GM23338 (cell line): ENCODE results near the gene APOB. TPM values are rescaled to one million over a fixed set of nuclear protein-coding genes. Genes with fewer than 3 reads are reported as not detected.

ENCODE experiments used
- ATAC-seq: fragments of 200-7000 bp; cut with Tn5 transposase; 3 replicates; pipeline ENCODE4 v1.9.1; 2020
- DNase-seq: peaks from one replicate; pipeline ENCODE4 v3.0.0-alpha.2; 2015; ENCODE audit warnings: low spot score
- H2AFZ ChIP-seq: fragments of 200-600 bp; sonication (generic); 2 replicates; pipeline ENCODE4 v1.8.0; 2016; ENCODE audit warnings: antibody characterized with exemption, mild to moderate bottlenecking, moderate library complexity
- H3F3A ChIP-seq: fragments of 200-600 bp; sonication (generic); replicated peaks from 2 replicates; pipeline ENCODE4 v1.8.0; 2017; ENCODE audit warnings: antibody characterized with exemption, mixed run types, low read depth
- H3K27ac ChIP-seq: fragments of 200-600 bp; sonication (generic); 2 replicates; pipeline ENCODE4 v1.6.1; 2016; ENCODE audit warnings: low read depth
- H3K27me3 ChIP-seq: fragments of 200-600 bp; sonication (generic); 2 replicates; pipeline ENCODE4 v1.8.0; 2016; ENCODE audit warnings: mild to moderate bottlenecking, mixed run types, moderate library complexity; ENCODE audit not compliant: insufficient read depth
- H3K36me3 ChIP-seq: fragments of 200-600 bp; sonication (generic); 2 replicates; pipeline ENCODE4 v1.8.0; 2016; ENCODE audit warnings: mild to moderate bottlenecking; ENCODE audit not compliant: insufficient read depth
- H3K4me1 ChIP-seq: fragments of 200-600 bp; sonication (generic); 2 replicates; pipeline ENCODE4 v1.8.0; 2016; ENCODE audit warnings: mild to moderate bottlenecking, moderate library complexity; ENCODE audit not compliant: insufficient read depth
- H3K4me2 ChIP-seq: fragments of 200-600 bp; sonication (generic); 2 replicates; pipeline ENCODE4 v1.7.1; 2017; ENCODE audit warnings: mixed run types
- H3K4me3 ChIP-seq: fragments of 200-600 bp; sonication (generic); 2 replicates; pipeline ENCODE4 v1.6.1; 2016; ENCODE audit warnings: mixed run types
- H3K79me2 ChIP-seq: fragments of 200-600 bp; sonication (generic); replicated peaks from 2 replicates; pipeline ENCODE4 v1.8.0; 2017; ENCODE audit warnings: mild to moderate bottlenecking; ENCODE audit not compliant: insufficient read depth
- H3K9me2 ChIP-seq: fragments of 200-600 bp; sonication (generic); 2 replicates; pipeline ENCODE4 v1.8.0; 2017; ENCODE audit not compliant: insufficient read depth
- H4K20me1 ChIP-seq: fragments of 200-600 bp; sonication (generic); replicated peaks from 2 replicates; pipeline ENCODE4 v1.8.0; 2017; ENCODE audit warnings: mild to moderate bottlenecking; ENCODE audit not compliant: insufficient read depth
- H3K27ac Mint-ChIP-seq: 2 replicates; pipeline ENCODE4 v1.8.0; 2020; ENCODE audit warnings: inconsistent platforms, mild to moderate bottlenecking, moderate library complexity, mixed read lengths
- H3K27me3 Mint-ChIP-seq: 3 replicates; pipeline ENCODE4 v1.8.0; 2022; ENCODE audit warnings: low read depth, mild to moderate bottlenecking, moderate library complexity, mixed read lengths, inconsistent platforms; ENCODE audit not compliant: insufficient read depth, poor library complexity
- H3K36me3 Mint-ChIP-seq: 3 replicates; pipeline ENCODE4 v1.8.0; 2021; ENCODE audit warnings: low read depth, mild to moderate bottlenecking, inconsistent platforms, moderate library complexity, mixed read lengths
- H3K4me1 Mint-ChIP-seq: 3 replicates; pipeline ENCODE4 v1.8.0; 2020; ENCODE audit warnings: mild to moderate bottlenecking, inconsistent platforms, mixed read lengths
- H3K4me3 Mint-ChIP-seq: 3 replicates; pipeline ENCODE4 v1.8.0; 2021; ENCODE audit warnings: moderate library complexity, mild to moderate bottlenecking, inconsistent platforms, mixed read lengths
- H3K9me3 Mint-ChIP-seq: 3 replicates; pipeline ENCODE4 v1.8.0; 2020; ENCODE audit warnings: moderate library complexity, mild to moderate bottlenecking, inconsistent platforms, mixed read lengths
- CREB1 ChIP-seq: fragments of 250-450 bp; sonication (Bioruptor Pico); IDR thresholded peaks from 2 replicates; pipeline ENCODE4 v1.5.0; 2020; ENCODE audit warnings: low read depth, mild to moderate bottlenecking, moderate library complexity
- CTCF ChIP-seq, 2 experiments: fragments of 200-600 bp in 1 of 2; sonication (generic) in 1 of 2; conservative IDR thresholded peaks; 2 replicates each; pipeline versions ENCODE4 v1.5.1 to v1.6.1; 2016 to 2017; ENCODE audit warnings: antibody characterized with exemption in 2 of 2, low read depth in 2 of 2, mild to moderate bottlenecking in 2 of 2, moderate library complexity in 1 of 2
- JUNB ChIP-seq: IDR thresholded peaks from one replicate; pipeline ENCODE4 v1.6.1; 2016; ENCODE audit warnings: antibody characterized with exemption; ENCODE audit not compliant: unreplicated experiment
- NANOG ChIP-seq: IDR thresholded peaks from 2 replicates; pipeline ENCODE4 v1.6.1; 2016; ENCODE audit warnings: antibody characterized with exemption, borderline replicate concordance
- POLR2AphosphoS5 ChIP-seq: IDR thresholded peaks from 2 replicates; pipeline ENCODE4 v1.6.1; 2016; ENCODE audit warnings: antibody characterized with exemption, low read depth
- ZNF114 ChIP-seq: fragments of 250-450 bp; sonication (Bioruptor Pico); IDR thresholded peaks from 2 replicates; pipeline ENCODE4 v1.5.0; 2020; ENCODE audit warnings: mild to moderate bottlenecking, moderate library complexity
- polyA plus RNA-seq: library from polyadenylated mRNA; unstranded; fragments of >200 nt; fragmentation: Nextera tagmentation; extraction: Ambion mirVana; gene quantifications from 2 replicates; pipeline ENCODE4 v1.2.1, GENCODE V29; 2016
- total RNA-seq: library from RNA; depleted of rRNA; stranded (reverse); fragments of >200 nt; shearing (Covaris generic); gene quantifications from 2 replicates; pipeline ENCODE4 v1.2.3, GENCODE V29; 2014
- TF ChIP-seq, protein P1 (sequence below): fragments of 250-450 bp; sonication (Bioruptor Pico); IDR thresholded peaks from 2 replicates; pipeline ENCODE4 v1.5.0; 2020; ENCODE audit warnings: mild to moderate bottlenecking, moderate library complexity
- TF ChIP-seq, protein P2 (sequence below): IDR thresholded peaks from 2 replicates; pipeline ENCODE4 v1.6.1; 2016; ENCODE audit warnings: antibody characterized with exemption

APOB gene
- total and polyA plus RNA-seq, 2 experiments from 2014 or later, result 0.08 to 0.56 TPM

DNA sequence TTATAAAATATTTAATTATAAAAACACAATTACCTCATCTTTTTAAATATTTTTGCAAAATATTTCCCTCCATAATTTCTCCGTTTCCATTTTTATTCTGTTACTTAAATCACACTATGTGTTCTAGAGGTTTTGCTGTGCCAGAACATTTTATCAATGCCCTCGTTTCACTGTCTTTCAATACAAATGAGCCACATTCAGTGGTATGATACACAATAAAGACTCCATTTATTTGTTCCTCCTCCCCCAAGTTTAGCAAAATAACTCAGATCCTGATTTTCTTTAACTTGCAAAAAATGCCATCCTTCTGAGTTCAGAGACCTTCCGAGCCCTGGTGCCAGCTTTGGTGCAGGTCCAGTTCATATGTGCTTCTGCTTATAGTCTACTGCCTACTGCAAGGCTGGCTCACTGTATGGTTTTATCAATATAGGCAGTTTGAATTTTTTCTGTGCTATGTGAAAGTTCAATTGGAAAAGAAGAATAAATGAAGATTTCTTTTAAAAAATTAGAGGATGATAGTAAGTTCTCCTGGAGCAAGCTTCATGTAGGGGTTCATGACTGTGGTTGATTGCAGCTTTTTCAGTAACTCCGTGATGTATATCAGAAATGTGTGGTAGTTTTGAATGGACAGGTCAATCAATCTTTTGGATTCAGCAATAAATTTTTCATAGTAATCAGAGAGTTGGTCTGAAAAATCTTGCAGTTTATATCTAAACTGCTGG is 42.5 kb downstream of the APOB start:
- H3K4me2 ChIP-seq, result no peak overlapping the region
- H3K36me3 Mint-ChIP-seq, result no peaks in the 10 kb centered on the region
- H3K4me1 Mint-ChIP-seq, result no peaks in the 10 kb centered on the region
- no peaks in the 10 kb centered on the region; the same call in 2 of the 3 replicates for H3K9me3 Mint-ChIP-seq
- H4K20me1 ChIP-seq, result no peaks in the 10 kb centered on the region
- no peak overlapping the region for H3K4me3 ChIP-seq
- no peak overlapping the region for H3K4me3 Mint-ChIP-seq
- H3K27me3 Mint-ChIP-seq, result peaks cover 4% of the 10 kb centered on the region
- no peaks in the 10 kb centered on the region for H3K36me3 ChIP-seq
- TF ChIP-seq CREB1 (CRISPR knock-in tag), result no peak
- no peak for TF ChIP-seq CTCF (conservative IDR thresholded peaks at IDR 0.05; ENCODE audit: low read depth in 2 of 2)
- TF ChIP-seq ZNF114 (CRISPR knock-in tag), result no peak
- no peak for TF ChIP-seq NANOG
- H3K4me1 ChIP-seq, result no peaks in the 10 kb centered on the region
- H3K79me2 ChIP-seq, result no peaks in the 10 kb centered on the region
- no peak overlapping the region for H3K27ac ChIP-seq
- H3K27ac Mint-ChIP-seq, result no peak overlapping the region
- ATAC-seq (no peak), DNase-seq (no peak)
- H3K27me3 ChIP-seq, result no peaks in the 10 kb centered on the region
- H2AFZ ChIP-seq, result no peak overlapping the region
- peaks cover 14% of the 10 kb centered on the region for H3K9me2 ChIP-seq
- no peaks in the 10 kb centered on the region for H3F3A ChIP-seq

DNA sequence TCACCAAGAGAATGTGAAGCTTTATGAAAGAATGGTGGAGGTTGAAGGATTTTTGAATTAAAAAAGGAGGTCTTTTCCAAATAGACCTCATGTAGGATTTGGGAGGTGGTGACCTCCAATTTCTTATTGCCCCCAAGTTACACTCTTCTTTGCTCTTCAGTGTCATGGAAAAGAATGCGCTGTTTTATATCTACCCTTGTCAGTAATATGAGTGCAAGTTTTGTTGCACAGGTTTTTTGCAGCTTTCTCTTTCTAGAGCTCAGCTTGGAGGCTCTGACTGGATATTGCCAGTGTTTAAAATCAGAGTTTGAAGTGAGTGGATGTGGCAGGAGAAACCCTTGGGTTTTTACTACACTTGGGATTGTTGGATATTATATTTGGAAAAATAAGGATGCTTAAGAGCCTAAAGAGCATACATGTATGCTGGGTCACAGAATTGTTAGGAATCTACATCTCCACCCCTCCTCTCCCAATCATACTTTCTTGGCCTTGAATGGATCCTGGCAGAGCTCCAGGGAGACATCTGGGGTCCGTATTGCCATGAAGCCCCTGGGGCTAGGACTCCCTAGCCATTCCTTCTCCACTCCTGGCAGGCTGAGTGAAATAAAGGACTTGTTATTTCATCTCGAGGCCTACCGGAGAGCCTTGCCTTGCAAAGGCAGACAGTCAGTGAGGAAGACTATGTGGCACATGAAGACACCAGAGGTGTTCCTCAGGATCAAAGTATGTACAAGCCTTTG is 43.8 kb downstream of the APOB start:
- H4K20me1 ChIP-seq, result no peaks in the 10 kb centered on the region
- H3F3A ChIP-seq, result no peaks in the 10 kb centered on the region
- DNase-seq (no peak), ATAC-seq (no peak; the same call in 2 of the 3 replicates)
- H3K4me1 Mint-ChIP-seq, result no peaks in the 10 kb centered on the region
- H3K27me3 Mint-ChIP-seq, result peaks cover 4% of the 10 kb centered on the region
- H3K79me2 ChIP-seq, result no peaks in the 10 kb centered on the region
- H3K4me3 Mint-ChIP-seq, result no peak overlapping the region
- H2AFZ ChIP-seq, result no peak overlapping the region
- no peak overlapping the region for H3K27ac ChIP-seq
- H3K36me3 Mint-ChIP-seq, result no peaks in the 10 kb centered on the region
- H3K4me3 ChIP-seq, result no peak overlapping the region
- no peaks in the 10 kb centered on the region; the same call in 2 of the 3 replicates for H3K9me3 Mint-ChIP-seq
- no peaks in the 10 kb centered on the region for H3K27me3 ChIP-seq
- H3K36me3 ChIP-seq, result no peaks in the 10 kb centered on the region
- H3K4me1 ChIP-seq, result no peaks in the 10 kb centered on the region
- no peak overlapping the region for H3K4me2 ChIP-seq
- H3K27ac Mint-ChIP-seq, result no peak overlapping the region
- H3K9me2 ChIP-seq, result peaks cover 10% of the 10 kb centered on the region
- TF ChIP-seq, protein P1, sequence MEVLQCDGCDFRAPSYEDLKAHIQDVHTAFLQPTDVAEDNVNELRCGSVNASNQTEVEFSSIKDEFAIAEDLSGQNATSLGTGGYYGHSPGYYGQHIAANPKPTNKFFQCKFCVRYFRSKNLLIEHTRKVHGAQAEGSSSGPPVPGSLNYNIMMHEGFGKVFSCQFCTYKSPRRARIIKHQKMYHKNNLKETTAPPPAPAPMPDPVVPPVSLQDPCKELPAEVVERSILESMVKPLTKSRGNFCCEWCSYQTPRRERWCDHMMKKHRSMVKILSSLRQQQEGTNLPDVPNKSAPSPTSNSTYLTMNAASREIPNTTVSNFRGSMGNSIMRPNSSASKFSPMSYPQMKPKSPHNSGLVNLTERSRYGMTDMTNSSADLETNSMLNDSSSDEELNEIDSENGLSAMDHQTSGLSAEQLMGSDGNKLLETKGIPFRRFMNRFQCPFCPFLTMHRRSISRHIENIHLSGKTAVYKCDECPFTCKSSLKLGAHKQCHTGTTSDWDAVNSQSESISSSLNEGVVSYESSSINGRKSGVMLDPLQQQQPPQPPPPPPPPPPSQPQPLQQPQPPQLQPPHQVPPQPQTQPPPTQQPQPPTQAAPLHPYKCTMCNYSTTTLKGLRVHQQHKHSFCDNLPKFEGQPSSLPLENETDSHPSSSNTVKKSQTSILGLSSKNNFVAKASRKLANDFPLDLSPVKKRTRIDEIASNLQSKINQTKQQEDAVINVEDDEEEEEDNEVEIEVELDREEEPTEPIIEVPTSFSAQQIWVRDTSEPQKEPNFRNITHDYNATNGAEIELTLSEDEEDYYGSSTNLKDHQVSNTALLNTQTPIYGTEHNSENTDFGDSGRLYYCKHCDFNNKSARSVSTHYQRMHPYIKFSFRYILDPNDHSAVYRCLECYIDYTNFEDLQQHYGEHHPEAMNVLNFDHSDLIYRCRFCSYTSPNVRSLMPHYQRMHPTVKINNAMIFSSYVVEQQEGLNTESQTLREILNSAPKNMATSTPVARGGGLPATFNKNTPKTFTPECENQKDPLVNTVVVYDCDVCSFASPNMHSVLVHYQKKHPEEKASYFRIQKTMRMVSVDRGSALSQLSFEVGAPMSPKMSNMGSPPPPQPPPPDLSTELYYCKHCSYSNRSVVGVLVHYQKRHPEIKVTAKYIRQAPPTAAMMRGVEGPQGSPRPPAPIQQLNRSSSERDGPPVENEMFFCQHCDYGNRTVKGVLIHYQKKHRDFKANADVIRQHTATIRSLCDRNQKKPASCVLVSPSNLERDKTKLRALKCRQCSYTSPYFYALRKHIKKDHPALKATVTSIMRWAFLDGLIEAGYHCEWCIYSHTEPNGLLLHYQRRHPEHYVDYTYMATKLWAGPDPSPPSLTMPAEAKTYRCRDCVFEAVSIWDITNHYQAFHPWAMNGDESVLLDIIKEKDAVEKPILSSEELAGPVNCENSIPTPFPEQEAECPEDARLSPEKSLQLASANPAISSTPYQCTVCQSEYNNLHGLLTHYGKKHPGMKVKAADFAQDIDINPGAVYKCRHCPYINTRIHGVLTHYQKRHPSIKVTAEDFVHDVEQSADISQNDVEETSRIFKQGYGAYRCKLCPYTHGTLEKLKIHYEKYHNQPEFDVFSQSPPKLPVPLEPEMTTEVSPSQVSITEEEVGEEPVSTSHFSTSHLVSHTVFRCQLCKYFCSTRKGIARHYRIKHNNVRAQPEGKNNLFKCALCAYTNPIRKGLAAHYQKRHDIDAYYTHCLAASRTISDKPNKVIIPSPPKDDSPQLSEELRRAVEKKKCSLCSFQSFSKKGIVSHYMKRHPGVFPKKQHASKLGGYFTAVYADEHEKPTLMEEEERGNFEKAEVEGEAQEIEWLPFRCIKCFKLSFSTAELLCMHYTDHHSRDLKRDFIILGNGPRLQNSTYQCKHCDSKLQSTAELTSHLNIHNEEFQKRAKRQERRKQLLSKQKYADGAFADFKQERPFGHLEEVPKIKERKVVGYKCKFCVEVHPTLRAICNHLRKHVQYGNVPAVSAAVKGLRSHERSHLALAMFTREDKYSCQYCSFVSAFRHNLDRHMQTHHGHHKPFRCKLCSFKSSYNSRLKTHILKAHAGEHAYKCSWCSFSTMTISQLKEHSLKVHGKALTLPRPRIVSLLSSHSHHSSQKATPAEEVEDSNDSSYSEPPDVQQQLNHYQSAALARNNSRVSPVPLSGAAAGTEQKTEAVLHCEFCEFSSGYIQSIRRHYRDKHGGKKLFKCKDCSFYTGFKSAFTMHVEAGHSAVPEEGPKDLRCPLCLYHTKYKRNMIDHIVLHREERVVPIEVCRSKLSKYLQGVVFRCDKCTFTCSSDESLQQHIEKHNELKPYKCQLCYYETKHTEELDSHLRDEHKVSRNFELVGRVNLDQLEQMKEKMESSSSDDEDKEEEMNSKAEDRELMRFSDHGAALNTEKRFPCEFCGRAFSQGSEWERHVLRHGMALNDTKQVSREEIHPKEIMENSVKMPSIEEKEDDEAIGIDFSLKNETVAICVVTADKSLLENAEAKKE, result no peak
- no peak for TF ChIP-seq CTCF (conservative IDR thresholded peaks at IDR 0.05; ENCODE audit: low read depth in 2 of 2)
- no peak for TF ChIP-seq ZNF114 (CRISPR knock-in tag)
- TF ChIP-seq, protein P2, sequence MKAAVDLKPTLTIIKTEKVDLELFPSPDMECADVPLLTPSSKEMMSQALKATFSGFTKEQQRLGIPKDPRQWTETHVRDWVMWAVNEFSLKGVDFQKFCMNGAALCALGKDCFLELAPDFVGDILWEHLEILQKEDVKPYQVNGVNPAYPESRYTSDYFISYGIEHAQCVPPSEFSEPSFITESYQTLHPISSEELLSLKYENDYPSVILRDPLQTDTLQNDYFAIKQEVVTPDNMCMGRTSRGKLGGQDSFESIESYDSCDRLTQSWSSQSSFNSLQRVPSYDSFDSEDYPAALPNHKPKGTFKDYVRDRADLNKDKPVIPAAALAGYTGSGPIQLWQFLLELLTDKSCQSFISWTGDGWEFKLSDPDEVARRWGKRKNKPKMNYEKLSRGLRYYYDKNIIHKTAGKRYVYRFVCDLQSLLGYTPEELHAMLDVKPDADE, result no peak
- no peak for TF ChIP-seq POLR2AphosphoS5
- no peak for TF ChIP-seq JUNB
- no peak for TF ChIP-seq CREB1 (CRISPR knock-in tag)
